HEK293 (cell line): ENCODE measurements around the gene PI4KA.

Experiments
- CTCF ChIA-PET: fragments of 350-600 bp; formaldehyde crosslinking; extraction: SDS; loops from one replicate; lab custom pipeline; 2021; ENCODE audit warnings: antibody characterized with exemption; lab: Yijun Ruan, JAX
- POLR2A ChIA-PET: fragments of 300-600 bp; formaldehyde crosslinking; extraction: SDS; loops from one replicate; lab custom pipeline; 2020; ENCODE audit warnings: antibody characterized with exemption, inconsistent platforms; lab: Yijun Ruan, JAX
- H3K27ac ChIP-seq: fragments of 200-500 bp; sonication (Bioruptor generic); 2 replicates; pipeline ENCODE4 v1.5.1; 2014; ENCODE audit warnings: low read depth, low read length, control low read depth, inconsistent platforms; ENCODE audit errors: extremely low read depth
- H3K36me3 ChIP-seq, 2 experiments: fragments of 200-500 bp in 1 of 2; sonication (Bioruptor generic) in 1 of 2; 1 replicate in 1 of 2; 2 replicates in 1 of 2; pipeline ENCODE4 v1.5.1; 2014 to 2017; ENCODE audit warnings: inconsistent platforms in 2 of 2, low read length in 2 of 2; ENCODE audit not compliant: control insufficient read depth in 2 of 2, insufficient read depth in 1 of 2
- H3K4me1 ChIP-seq: fragments of 200-500 bp; sonication (Bioruptor generic); 2 replicates; pipeline ENCODE4 v1.5.1; 2014; ENCODE audit warnings: mild to moderate bottlenecking, low read length, inconsistent platforms; ENCODE audit not compliant: control insufficient read depth, insufficient read depth
- H3K4me3 ChIP-seq: 2 replicates; pipeline ENCODE4 v1.5.1; 2011; ENCODE audit warnings: low read depth, mild to moderate bottlenecking, control low read depth, low read length, moderate library complexity
- H3K9me3 ChIP-seq: fragments of 200-500 bp; sonication (Bioruptor generic); 2 replicates; pipeline ENCODE4 v1.5.1; 2014; ENCODE audit warnings: low read depth, low read length, inconsistent platforms; ENCODE audit not compliant: control insufficient read depth, insufficient read depth
- ATF2 ChIP-seq: fragments of 450-650 bp; formaldehyde crosslinking; IDR thresholded peaks from 2 replicates; pipeline ENCODE4 v1.5.1; 2016; ENCODE audit warnings: missing biosample characterization, missing genetic modification characterization, low read depth
- BCL11B ChIP-seq: fragments of 450-650 bp; formaldehyde crosslinking; IDR thresholded peaks from 2 replicates; pipeline ENCODE4 v1.5.1; 2016; ENCODE audit warnings: low read depth, missing biosample characterization, missing genetic modification characterization
- KLF16 ChIP-seq: fragments of 450-650 bp; formaldehyde crosslinking; IDR thresholded peaks from 2 replicates; pipeline ENCODE4 v1.5.1; 2017; ENCODE audit warnings: missing biosample characterization, missing genetic modification characterization
- OSR2 ChIP-seq: fragments of 450-650 bp; formaldehyde crosslinking; IDR thresholded peaks from 2 replicates; pipeline ENCODE4 v1.5.1; 2016; ENCODE audit warnings: missing biosample characterization, missing genetic modification characterization
- PRDM1 ChIP-seq: fragments of 450-650 bp; formaldehyde crosslinking; IDR thresholded peaks from 2 replicates; pipeline ENCODE4; 2016; ENCODE audit warnings: missing biosample characterization, missing genetic modification characterization
- SP2 ChIP-seq: fragments of 450-650 bp; formaldehyde crosslinking; IDR thresholded peaks from 2 replicates; pipeline ENCODE4 v1.5.1; 2016; ENCODE audit warnings: missing biosample characterization, missing genetic modification characterization
- ZEB2 ChIP-seq: fragments of 450-650 bp; formaldehyde crosslinking; IDR thresholded peaks from 2 replicates; pipeline ENCODE4 v1.5.1; 2016; ENCODE audit warnings: missing biosample characterization, missing genetic modification characterization
- ZFP3 ChIP-seq: fragments of 450-650 bp; formaldehyde crosslinking; IDR thresholded peaks from 2 replicates; pipeline ENCODE4 v1.5.1; 2016; ENCODE audit warnings: low read depth, missing biosample characterization, missing genetic modification characterization
- ZFP41 ChIP-seq: fragments of 450-650 bp; formaldehyde crosslinking; IDR thresholded peaks from 2 replicates; pipeline ENCODE4 v1.5.1; 2016; ENCODE audit warnings: missing biosample characterization, missing genetic modification characterization, borderline replicate concordance
- ZNF155 ChIP-seq: fragments of 450-650 bp; formaldehyde crosslinking; IDR thresholded peaks from 2 replicates; pipeline ENCODE4 v1.5.1; 2016; ENCODE audit warnings: missing biosample characterization, missing genetic modification characterization
- ZNF214 ChIP-seq: fragments of 450-650 bp; formaldehyde crosslinking; IDR thresholded peaks from 2 replicates; pipeline ENCODE4 v1.5.1; 2017; ENCODE audit warnings: missing biosample characterization, mild to moderate bottlenecking, missing genetic modification characterization, borderline replicate concordance
- ZNF311 ChIP-seq: fragments of 450-650 bp; formaldehyde crosslinking; IDR thresholded peaks from 2 replicates; pipeline ENCODE4 v1.5.1; 2017; ENCODE audit warnings: missing biosample characterization, missing genetic modification characterization, borderline replicate concordance
- ZNF354C ChIP-seq: fragments of 450-650 bp; formaldehyde crosslinking; IDR thresholded peaks from 2 replicates; pipeline ENCODE4 v1.5.1; 2016; ENCODE audit warnings: missing biosample characterization, missing genetic modification characterization, low read depth, borderline replicate concordance
- ZNF426 ChIP-seq: fragments of 450-650 bp; formaldehyde crosslinking; IDR thresholded peaks from 2 replicates; pipeline ENCODE4 v1.5.1; 2017; ENCODE audit warnings: missing biosample characterization, missing genetic modification characterization, mild to moderate bottlenecking, inconsistent platforms, moderate library complexity
- ZNF513 ChIP-seq: fragments of 450-650 bp; IDR thresholded peaks from 2 replicates; pipeline ENCODE4 v1.5.1; 2018; ENCODE audit warnings: missing biosample characterization, missing genetic modification characterization
- ZNF544 ChIP-seq: fragments of 450-650 bp; formaldehyde crosslinking; IDR thresholded peaks from 2 replicates; pipeline ENCODE4 v1.5.0; 2017; ENCODE audit warnings: missing biosample characterization, missing genetic modification characterization
- ZNF621 ChIP-seq: fragments of 450-650 bp; formaldehyde crosslinking; IDR thresholded peaks from 2 replicates; pipeline ENCODE4 v1.5.1; 2017; ENCODE audit warnings: missing biosample characterization, missing genetic modification characterization
- ZNF624 ChIP-seq: fragments of 450-650 bp; formaldehyde crosslinking; IDR thresholded peaks from 2 replicates; pipeline ENCODE4 v1.5.1; 2017; ENCODE audit warnings: missing biosample characterization, missing genetic modification characterization
- ZNF626 ChIP-seq: fragments of 450-650 bp; sonication (Bioruptor Pico); formaldehyde crosslinking; IDR thresholded peaks from 2 replicates; pipeline ENCODE4 v1.5.1; 2018; ENCODE audit warnings: missing biosample characterization, missing genetic modification characterization, inconsistent platforms
- ZNF664 ChIP-seq: fragments of 450-650 bp; formaldehyde crosslinking; IDR thresholded peaks from 2 replicates; pipeline ENCODE4 v1.5.1; 2016; ENCODE audit warnings: missing biosample characterization, missing genetic modification characterization
- ZNF670 ChIP-seq: fragments of 450-650 bp; formaldehyde crosslinking; IDR thresholded peaks from 2 replicates; pipeline ENCODE4 v1.5.1; 2016; ENCODE audit warnings: missing biosample characterization, missing genetic modification characterization, low read depth
- ZNF843 ChIP-seq: fragments of 450-650 bp; formaldehyde crosslinking; IDR thresholded peaks from 2 replicates; pipeline ENCODE4 v1.5.1; 2016; ENCODE audit warnings: missing biosample characterization, missing genetic modification characterization
- TF ChIP-seq, protein P1 (sequence below): fragments of 450-650 bp; formaldehyde crosslinking; IDR thresholded peaks from 2 replicates; pipeline ENCODE4 v1.5.1; 2016; ENCODE audit warnings: missing biosample characterization, missing genetic modification characterization
- TF ChIP-seq, protein P2 (sequence below): fragments of 450-650 bp; formaldehyde crosslinking; IDR thresholded peaks from 2 replicates; pipeline ENCODE4 v1.5.1; 2016; ENCODE audit warnings: missing biosample characterization, missing genetic modification characterization
- TF ChIP-seq, protein P3 (sequence below): fragments of 450-650 bp; formaldehyde crosslinking; conservative IDR thresholded peaks from 2 replicates; pipeline ENCODE4 v1.5.1; 2016; ENCODE audit warnings: low read depth, missing biosample characterization, missing genetic modification characterization

PI4KA gene

GRCh38 chr22:20857247-20857643 is 1.4 kb downstream of the PI4KA start:
- H3K4me3 ChIP-seq: peak overlapping the region; percentile 73
- no peaks in the 10 kb centered on the region for H3K9me3 ChIP-seq
- H3K4me1 ChIP-seq: 0 out of 2 replicates have a peak, but pooled peaks cover 2% of the 10 kb centered on the region
- ChIA-PET POLR2A (interaction anchor here (0.5 to 1.0 kb wide), 3 partner anchors 10 to 146 kb away, joined by 3 to 4 read pairs (median 3); no protein-coding TSS in a partner anchor), CTCF (interaction anchor here (0.6 to 0.8 kb wide), 3 partner anchors 27 to 52 kb away, joined by 3 to 4 read pairs (median 3); no protein-coding TSS in a partner anchor)
- H3K36me3 ChIP-seq: peaks cover 0 to 8% of the 10 kb centered on the region in 2 experiments; a peak in 1 of 3 replicates
- H3K27ac ChIP-seq: no peak overlapping the region
- no peak for TF ChIP-seq PRDM1 (tag by site-specific recombination)
- TF ChIP-seq SP2 (tag by site-specific recombination): no peak
- no peak for TF ChIP-seq ZNF621 (tag by site-specific recombination)
- TF ChIP-seq ZNF426: no peak
- TF ChIP-seq ZNF155 (tag by site-specific recombination): no peak
- no peak for TF ChIP-seq ZNF624 (tag by site-specific recombination)
- TF ChIP-seq KLF16 (tag by site-specific recombination): no peak
- no peak for TF ChIP-seq ZNF626
- TF ChIP-seq ZNF664 (tag by site-specific recombination): no peak
- TF ChIP-seq ZNF544 (tag by site-specific recombination): no peak
- TF ChIP-seq ZNF843: no peak
- no peak for TF ChIP-seq BCL11B (tag by site-specific recombination)
- no peak for TF ChIP-seq ZEB2 (tag by site-specific recombination)
- TF ChIP-seq OSR2 (tag by site-specific recombination): no peak

- no peak overlapping the region for H3K4me3 ChIP-seq
- 0 out of 2 replicates have a peak, but pooled peaks cover 2% of the 10 kb centered on the region for H3K4me1 ChIP-seq
- ChIA-PET POLR2A (interaction anchor here (0.8 kb wide), 1 partner anchor 129 kb away, joined by 3 read pairs; the partner anchor contains the start of gene LZTR1), CTCF (interaction anchor here (1.3 to 2.0 kb wide), 4 partner anchors 8 to 69 kb away, joined by 3 to 6 read pairs (median 4); no protein-coding TSS in a partner anchor)
- H3K36me3 ChIP-seq: no peaks in the 10 kb centered on the region
- no peak overlapping the region for H3K27ac ChIP-seq
- H3K9me3 ChIP-seq: no peaks in the 10 kb centered on the region
- TF ChIP-seq, protein P1, sequence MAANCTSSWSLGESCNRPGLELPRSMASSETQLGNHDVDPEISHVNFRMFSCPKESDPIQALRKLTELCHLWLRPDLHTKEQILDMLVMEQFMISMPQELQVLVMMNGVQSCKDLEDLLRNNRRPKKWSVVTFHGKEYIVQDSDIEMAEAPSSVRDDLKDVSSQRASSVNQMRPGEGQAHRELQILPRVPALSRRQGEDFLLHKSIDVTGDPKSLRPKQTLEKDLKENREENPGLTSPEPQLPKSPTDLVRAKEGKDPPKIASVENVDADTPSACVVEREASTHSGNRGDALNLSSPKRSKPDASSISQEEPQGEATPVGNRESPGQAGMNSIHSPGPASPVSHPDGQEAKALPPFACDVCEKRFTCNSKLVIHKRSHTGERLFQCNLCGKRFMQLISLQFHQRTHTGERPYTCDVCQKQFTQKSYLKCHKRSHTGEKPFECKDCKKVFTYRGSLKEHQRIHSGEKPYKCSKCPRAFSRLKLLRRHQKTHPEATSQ: no peak
- TF ChIP-seq ZNF513 (tag by site-specific recombination) (no peak), ZNF670 (tag by site-specific recombination) (no peak), ZNF214 (no peak), ZNF354C (tag by site-specific recombination) (no peak), ZNF426 (no peak), ZFP3 (tag by site-specific recombination) (no peak), ATF2 (tag by site-specific recombination) (no peak), ZFP41 (tag by site-specific recombination) (no peak), ZNF311 (no peak)
- TF ChIP-seq, protein P2, sequence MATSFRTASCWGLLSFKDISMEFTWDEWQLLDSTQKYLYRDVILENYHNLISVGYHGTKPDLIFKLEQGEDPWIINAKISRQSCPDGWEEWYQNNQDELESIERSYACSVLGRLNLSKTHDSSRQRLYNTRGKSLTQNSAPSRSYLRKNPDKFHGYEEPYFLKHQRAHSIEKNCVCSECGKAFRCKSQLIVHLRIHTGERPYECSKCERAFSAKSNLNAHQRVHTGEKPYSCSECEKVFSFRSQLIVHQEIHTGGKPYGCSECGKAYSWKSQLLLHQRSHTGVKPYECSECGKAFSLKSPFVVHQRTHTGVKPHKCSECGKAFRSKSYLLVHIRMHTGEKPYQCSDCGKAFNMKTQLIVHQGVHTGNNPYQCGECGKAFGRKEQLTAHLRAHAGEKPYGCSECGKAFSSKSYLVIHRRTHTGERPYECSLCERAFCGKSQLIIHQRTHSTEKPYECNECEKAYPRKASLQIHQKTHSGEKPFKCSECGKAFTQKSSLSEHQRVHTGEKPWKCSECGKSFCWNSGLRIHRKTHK (tag by site-specific recombination): no peak
- TF ChIP-seq, protein P3, sequence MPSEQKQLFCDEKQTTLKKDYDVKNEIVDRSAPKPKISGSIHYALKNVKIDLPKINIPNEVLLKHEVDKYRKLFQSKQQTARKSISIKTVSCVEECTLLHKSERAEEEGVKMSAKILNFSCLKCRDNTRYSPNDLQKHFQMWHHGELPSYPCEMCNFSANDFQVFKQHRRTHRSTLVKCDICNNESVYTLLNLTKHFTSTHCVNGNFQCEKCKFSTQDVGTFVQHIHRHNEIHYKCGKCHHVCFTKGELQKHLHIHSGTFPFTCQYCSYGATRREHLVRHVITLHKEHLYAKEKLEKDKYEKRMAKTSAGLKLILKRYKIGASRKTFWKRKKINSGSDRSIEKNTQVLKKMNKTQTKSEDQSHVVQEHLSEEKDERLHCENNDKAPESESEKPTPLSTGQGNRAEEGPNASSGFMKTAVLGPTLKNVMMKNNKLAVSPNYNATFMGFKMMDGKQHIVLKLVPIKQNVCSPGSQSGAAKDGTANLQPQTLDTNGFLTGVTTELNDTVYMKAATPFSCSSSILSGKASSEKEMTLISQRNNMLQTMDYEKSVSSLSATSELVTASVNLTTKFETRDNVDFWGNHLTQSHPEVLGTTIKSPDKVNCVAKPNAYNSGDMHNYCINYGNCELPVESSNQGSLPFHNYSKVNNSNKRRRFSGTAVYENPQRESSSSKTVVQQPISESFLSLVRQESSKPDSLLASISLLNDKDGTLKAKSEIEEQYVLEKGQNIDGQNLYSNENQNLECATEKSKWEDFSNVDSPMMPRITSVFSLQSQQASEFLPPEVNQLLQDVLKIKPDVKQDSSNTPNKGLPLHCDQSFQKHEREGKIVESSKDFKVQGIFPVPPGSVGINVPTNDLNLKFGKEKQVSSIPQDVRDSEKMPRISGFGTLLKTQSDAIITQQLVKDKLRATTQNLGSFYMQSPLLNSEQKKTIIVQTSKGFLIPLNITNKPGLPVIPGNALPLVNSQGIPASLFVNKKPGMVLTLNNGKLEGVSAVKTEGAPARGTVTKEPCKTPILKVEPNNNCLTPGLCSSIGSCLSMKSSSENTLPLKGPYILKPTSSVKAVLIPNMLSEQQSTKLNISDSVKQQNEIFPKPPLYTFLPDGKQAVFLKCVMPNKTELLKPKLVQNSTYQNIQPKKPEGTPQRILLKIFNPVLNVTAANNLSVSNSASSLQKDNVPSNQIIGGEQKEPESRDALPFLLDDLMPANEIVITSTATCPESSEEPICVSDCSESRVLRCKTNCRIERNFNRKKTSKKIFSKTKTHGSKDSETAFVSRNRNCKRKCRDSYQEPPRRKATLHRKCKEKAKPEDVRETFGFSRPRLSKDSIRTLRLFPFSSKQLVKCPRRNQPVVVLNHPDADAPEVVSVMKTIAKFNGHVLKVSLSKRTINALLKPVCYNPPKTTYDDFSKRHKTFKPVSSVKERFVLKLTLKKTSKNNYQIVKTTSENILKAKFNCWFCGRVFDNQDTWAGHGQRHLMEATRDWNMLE (tag by site-specific recombination): no peak
Observed at GRCh38 chr22:20853236-20853660, 5.4 kb downstream of the PI4KA start.
